Pancreas (tissue), 10 donors: Measurements from ENCODE around the gene GRK5. TPM values are rescaled to one million over a fixed set of nuclear protein-coding genes. Genes with fewer than 3 reads are reported as not detected.

Experiments used
- ATAC-seq, 4 donors: fragments of 200-7000 bp; cut with Tn5 transposase; one replicate each; pipeline versions ENCODE4 v1.8.0 to v1.9.1; 2020; ENCODE audit warnings: mild to moderate bottlenecking in 4 of 4, moderate library complexity in 4 of 4
- DNase-seq, 6 donors: peaks; one replicate each; pipeline ENCODE4 v3.0.0-alpha.2; 2020
- FAIRE-seq: peaks from 2 replicates; lab custom pipeline; 2012; peaks lifted over from hg19 to GRCh38; lab: Jason Lieb, UNC
- H3K27ac ChIP-seq, 4 donors: fragments of 200-600 bp; sonication (generic); 1 replicate in 3 of 4; 2 replicates in 1 of 4; pipeline versions ENCODE4 v1.5.0 to v1.8.0; 2020
- H3K27me3 ChIP-seq, 4 donors: fragments of 200-600 bp; one replicate each; pipeline ENCODE4 v1.8.0; 2021
- H3K36me3 ChIP-seq, 3 donors: fragments of 200-600 bp; sonication (generic) in 1 of 3; one replicate each; pipeline versions ENCODE4 v1.5.0 to v1.8.0; 2020 to 2021
- H3K4me1 ChIP-seq, 3 donors: fragments of 200-600 bp; one replicate each; pipeline ENCODE4 v1.8.0; 2021
- H3K4me3 ChIP-seq, 4 donors: fragments of 200-600 bp; sonication (generic) in 2 of 4; one replicate each; pipeline versions ENCODE4 v1.5.0 to v1.8.0; 2020 to 2021
- H3K9me3 ChIP-seq, 4 donors: fragments of 200-600 bp; one replicate each; pipeline ENCODE4 v1.8.0; 2021
- WGBS, 2 donors: extraction: QIAGEN DNeasy Blood & Tissue Kit; methylation state at CpG; one replicate each; pipeline ENCODE4 v1.1.7; 2013; 5-methylcytosine and 5-hydroxymethylcytosine counted together
- intact Hi-C, 3 donors: fragments of 100-400 bp; cut with DNase I; formaldehyde crosslinking; loops; one replicate each; pipeline versions ENCODE4 v1.11.1 to v1.14.2; 2022
- polyA plus RNA-seq, 2 donors: library from polyadenylated mRNA; stranded (reverse); fragments of 200-250 nt; gene quantifications; one replicate each; pipeline ENCODE4 v1.2.3, GENCODE V29; 2013
- total RNA-seq, 6 donors: library from RNA; stranded (reverse); fragmentation: NEBNext Ultra II Directional in 4 of 6; extraction: Animal tissue kit (Norgen Biotek cat#: 25700) in 4 of 6; gene quantifications; one replicate each; pipeline versions ENCODE4 v1.2.1 to v1.2.4, GENCODE V29; 2021 to 2023
- TF ChIP-seq, protein P1 (sequence below), 4 donors: fragments of 200-600 bp; sonication (generic) in 3 of 4; IDR thresholded peaks; one replicate each; pipeline versions ENCODE4 v1.5.0 to v1.8.0; 2021; ENCODE audit warnings: antibody characterized with exemption in 4 of 4
- donor health status: healthy with polysubstance abuse.
- donor health status: DM: no; HTN: no; CAD: no; lungs with moderate emphysema.
- donor health status: DM: no; HTN: no; CAD: no.
- donor health status: control.
- donor health status: control.
- donor health status: Bipolar disorder and iron deficiency.
- donor health status: DM: yes; HTN: yes; CAD: no.
- donor health status: DM: no; HTN: no; CAD: no.
- donor health status: DM: no; HTN: no; CAD: no.
- donor health status: DM: yes; HTN: yes; CAD: no.

Gene GRK5
- total and polyA plus RNA-seq, 8 donors: 1.4 to 6.0 (median 2.5) TPM

DNA sequence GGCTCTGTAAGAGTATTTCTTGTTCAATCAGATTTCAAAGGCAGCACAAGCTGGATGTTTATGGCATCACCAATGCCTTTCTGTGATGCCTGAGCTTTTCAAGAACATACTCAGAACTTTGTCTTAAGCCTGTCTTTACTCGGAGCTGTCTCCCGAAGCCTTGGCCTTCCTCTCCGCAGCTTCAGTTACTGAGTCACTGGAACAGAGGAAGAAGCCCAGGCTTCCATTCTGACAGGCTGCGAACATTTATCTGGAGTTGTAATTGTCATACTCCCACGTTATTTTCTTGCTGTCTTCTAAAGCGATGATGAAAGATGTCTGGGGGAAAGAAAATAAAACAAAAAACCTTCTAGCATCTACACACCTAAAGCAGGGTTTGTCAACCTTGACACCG lies 43.9 kb downstream of the GRK5 start:
- TF ChIP-seq, protein P1, sequence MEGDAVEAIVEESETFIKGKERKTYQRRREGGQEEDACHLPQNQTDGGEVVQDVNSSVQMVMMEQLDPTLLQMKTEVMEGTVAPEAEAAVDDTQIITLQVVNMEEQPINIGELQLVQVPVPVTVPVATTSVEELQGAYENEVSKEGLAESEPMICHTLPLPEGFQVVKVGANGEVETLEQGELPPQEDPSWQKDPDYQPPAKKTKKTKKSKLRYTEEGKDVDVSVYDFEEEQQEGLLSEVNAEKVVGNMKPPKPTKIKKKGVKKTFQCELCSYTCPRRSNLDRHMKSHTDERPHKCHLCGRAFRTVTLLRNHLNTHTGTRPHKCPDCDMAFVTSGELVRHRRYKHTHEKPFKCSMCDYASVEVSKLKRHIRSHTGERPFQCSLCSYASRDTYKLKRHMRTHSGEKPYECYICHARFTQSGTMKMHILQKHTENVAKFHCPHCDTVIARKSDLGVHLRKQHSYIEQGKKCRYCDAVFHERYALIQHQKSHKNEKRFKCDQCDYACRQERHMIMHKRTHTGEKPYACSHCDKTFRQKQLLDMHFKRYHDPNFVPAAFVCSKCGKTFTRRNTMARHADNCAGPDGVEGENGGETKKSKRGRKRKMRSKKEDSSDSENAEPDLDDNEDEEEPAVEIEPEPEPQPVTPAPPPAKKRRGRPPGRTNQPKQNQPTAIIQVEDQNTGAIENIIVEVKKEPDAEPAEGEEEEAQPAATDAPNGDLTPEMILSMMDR (IDR thresholded peaks at IDR 0.05): no peak
- Histone ChIP-seq H3K27me3 (no peaks in the 10 kb centered on the region), H3K36me3 (no peaks in the 10 kb centered on the region), H3K9me3 (no peaks in the 10 kb centered on the region), H3K4me3 (no peak overlapping the region), H3K4me1 (no peaks in the 10 kb centered on the region), H3K27ac (peak overlapping the region in 1 of 4 donors; percentile 6)
- intact Hi-C loops: no loop called here
- DNase-seq (no peak), ATAC-seq (peak in 1 of 4 donors; percentile 37), FAIRE-seq (no peak)
- 79 to 86% methylated on average over 7 of the region's 7 CpGs for WGBS, 2 donors

DNA sequence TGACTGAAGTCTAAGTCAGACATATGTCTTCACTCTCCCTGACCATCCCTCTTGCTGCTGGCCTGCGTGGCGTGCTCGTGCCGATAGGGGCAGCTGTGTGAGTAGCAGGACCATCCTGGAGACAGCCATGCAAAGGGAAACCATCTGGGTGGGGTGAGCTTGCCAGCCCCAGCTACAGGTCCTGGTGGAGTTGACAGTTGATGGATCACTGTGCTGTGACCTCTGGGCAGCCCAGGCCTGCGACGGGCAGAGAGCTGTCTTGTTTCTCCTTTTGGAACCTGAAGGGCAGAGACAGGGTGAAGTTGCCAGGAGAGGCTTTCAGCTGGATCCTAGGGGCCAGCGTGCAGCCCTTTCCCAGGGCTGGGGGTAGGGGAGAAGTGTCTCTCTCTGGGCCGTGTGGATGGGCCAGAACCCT lies 44.7 kb downstream of the GRK5 start:
- Histone ChIP-seq H3K27ac (no peak overlapping the region), H3K9me3 (no peaks in the 10 kb centered on the region), H3K36me3 (no peaks in the 10 kb centered on the region), H3K4me3 (no peak overlapping the region), H3K27me3 (no peaks in the 10 kb centered on the region), H3K4me1 (no peaks in the 10 kb centered on the region)
- intact Hi-C loops: no loop called here
- no peak for DNase-seq
- TF ChIP-seq, protein P1 (IDR thresholded peaks at IDR 0.05): no peak
- 82 to 84% methylated on average over 8 of the region's 8 CpGs for WGBS, 2 donors
- no peak for ATAC-seq
- FAIRE-seq: no peak

DNA sequence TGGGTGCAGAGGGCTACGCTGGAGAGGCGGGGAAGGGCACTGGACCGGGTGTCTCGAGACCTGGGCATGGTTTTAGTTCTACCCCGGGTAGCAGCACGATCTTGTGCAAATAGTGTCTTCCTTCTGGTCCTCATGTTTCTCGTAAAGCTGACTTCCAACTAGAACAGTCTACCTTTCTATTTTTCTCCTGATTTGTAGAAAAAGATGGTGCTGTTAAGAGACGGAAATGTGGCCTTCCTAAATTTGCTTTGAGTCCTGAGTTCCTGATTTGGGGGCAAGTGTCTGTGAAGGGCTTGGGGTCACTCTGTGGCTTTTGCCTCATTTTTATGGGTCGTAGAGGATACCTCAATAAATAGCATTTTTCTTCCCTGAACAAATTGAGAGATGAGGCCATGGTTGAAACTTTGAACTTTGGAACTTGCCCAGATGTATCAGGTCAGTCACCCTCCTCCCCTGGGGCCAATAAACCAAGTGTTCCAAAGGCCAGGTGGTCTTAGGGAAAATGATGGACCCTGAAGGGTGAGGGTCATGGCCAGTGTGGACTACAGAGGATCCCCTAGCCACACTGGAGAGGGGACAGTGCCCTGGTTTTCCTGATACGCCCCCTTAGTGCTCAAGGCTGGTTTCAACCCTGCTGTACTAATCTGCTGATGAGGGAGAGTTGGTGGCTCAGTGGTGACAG lies 45.2 kb downstream of the GRK5 start:
- TF ChIP-seq, protein P1 (IDR thresholded peaks at IDR 0.05): no peak
- Histone ChIP-seq H3K4me1 (no peaks in the 10 kb centered on the region), H3K4me3 (no peak overlapping the region), H3K27ac (no peak overlapping the region), H3K9me3 (no peaks in the 10 kb centered on the region), H3K36me3 (no peaks in the 10 kb centered on the region), H3K27me3 (no peaks in the 10 kb centered on the region)
- DNase-seq: no peak
- 91 to 96% methylated on average over 10 of the region's 10 CpGs for WGBS, 2 donors
- ATAC-seq: no peak
- no peak for FAIRE-seq
- intact Hi-C loops: no loop called here

DNA sequence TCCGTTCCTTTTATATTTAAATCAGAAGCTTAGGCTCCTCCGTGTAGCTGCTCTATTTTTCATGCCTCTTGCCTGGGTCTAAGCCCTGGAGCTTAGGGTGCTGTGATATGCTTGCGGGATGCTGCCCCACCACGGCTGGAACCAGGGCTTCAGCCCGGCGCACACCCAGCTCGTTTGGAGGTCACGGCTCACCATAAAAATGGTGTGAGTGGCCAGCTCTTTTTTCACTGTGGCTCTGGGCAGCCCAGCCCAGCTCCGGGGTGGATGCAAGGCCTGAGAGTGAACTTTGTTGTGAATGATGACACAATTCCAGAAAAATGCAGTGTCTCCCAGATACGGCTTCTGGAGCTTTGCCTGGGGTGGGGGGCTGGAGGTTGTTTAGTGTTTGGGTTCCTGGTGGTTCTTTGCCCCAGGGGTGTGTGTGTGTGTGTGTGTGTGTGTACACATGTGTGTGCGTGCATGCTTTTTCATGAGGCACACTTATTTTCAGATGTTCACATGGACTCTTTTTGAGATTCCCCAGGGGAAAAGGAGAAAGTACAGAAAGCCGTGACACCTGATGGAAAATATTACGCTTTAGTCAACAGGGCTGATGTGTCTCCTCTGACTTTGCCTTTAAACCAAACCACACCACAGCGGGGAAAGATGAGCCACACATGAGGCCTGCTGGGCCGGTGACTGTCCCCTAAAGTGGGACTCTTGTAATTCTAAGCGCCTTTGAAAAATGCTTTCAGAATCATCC lies 46.2 kb downstream of the GRK5 start:
- TF ChIP-seq, protein P1 (IDR thresholded peaks at IDR 0.05): no peak
- intact Hi-C loops: no loop called here
- Histone ChIP-seq H3K4me1 (no peaks in the 10 kb centered on the region), H3K4me3 (no peak overlapping the region), H3K27ac (peak overlapping the region in 3 of 4 donors; percentile 4 to 28 (median 27)), H3K9me3 (no peaks in the 10 kb centered on the region), H3K36me3 (no peaks in the 10 kb centered on the region), H3K27me3 (no peaks in the 10 kb centered on the region)
- DNase-seq (peak in 2 of 6 donors; percentile 19 to 28), FAIRE-seq (no peak), ATAC-seq (peak in 3 of 4 donors; percentile 70 to 81 (median 74))
- 73 to 74% methylated on average over 16 of the region's 16 CpGs for WGBS, 2 donors

DNA sequence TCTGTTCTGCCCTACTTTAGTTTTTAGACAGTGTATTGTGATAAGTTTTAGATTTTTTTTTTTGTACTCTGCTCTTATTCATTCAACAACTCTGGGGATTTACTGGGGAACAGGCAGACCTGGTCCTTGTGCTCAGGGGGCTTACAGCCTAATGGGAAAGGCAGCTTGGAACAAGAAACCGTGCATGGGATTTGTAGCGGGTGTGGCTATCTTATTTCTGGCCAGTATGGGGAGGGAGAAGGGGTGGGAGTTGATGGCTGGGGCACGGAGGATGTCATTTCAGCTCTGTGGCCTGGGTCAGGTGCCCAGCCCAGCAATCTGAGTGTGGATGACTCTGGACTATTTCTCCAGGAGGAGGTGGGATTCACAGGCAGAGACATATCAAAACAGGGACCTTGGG lies 47.0 kb downstream of the GRK5 start:
- H3K4me1 ChIP-seq: no peaks in the 10 kb centered on the region
- TF ChIP-seq, protein P1 (IDR thresholded peaks at IDR 0.05): no peak
- DNase-seq: no peak
- 85 to 87% methylated on average over 3 of the region's 3 CpGs for WGBS, 2 donors
- H3K36me3 ChIP-seq: no peaks in the 10 kb centered on the region
- ATAC-seq: no peak
- intact Hi-C loops: no loop called here
- no peaks in the 10 kb centered on the region for H3K9me3 ChIP-seq
- FAIRE-seq: no peak
- peak overlapping the region in 3 of 4 donors; percentile 4 to 28 (median 27) for H3K27ac ChIP-seq
- H3K4me3 ChIP-seq: no peak overlapping the region
- H3K27me3 ChIP-seq: no peaks in the 10 kb centered on the region
